ENCODE results near the gene ZIC3.

Gene ZIC3

DNA sequence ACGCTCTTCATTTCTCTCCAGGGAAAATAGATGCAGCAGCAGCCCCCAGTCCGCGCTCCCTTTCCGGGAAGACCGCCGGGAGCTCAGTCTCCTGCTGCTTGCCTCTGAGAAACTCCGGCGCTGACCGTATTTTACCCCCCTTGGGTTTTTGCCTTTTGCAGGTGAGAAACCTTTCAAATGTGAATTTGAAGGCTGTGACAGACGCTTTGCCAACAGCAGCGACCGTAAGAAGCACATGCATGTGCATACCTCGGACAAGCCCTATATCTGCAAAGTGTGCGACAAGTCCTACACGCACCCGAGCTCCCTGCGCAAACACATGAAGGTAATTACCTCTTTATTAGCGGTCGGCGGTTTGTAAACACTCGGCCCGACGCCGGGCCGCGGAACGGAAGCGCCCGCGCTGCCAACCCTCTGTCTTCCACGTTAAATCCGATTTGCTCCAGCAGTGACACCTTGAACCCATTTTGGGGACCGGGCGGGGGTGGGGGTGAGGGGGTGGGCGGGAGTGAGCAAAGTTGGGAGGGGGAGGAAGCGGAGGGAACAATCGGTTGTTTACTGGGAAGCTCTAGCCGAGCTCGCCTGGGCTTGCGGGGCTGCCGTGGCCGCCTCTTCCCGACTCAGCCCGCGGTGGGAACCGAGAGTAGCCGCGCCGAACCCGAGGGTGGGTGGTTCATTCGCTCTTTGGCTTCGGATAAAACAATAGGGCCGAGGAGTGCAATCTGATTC is 3.0 kb downstream of the ZIC3 start:
- H3K36me3 ChIP-seq (ENCODE audit: insufficient read depth, low read length) = no peaks in the 10 kb centered on the region
- TF ChIP-seq POLR2AphosphoS5 (IDR thresholded peaks at IDR 0.05; ENCODE audit: borderline replicate concordance, low read depth, low read length) (no peak), FOXP2 (optimal IDR thresholded peaks at IDR 0.05; ENCODE audit: control extremely low read depth, extremely low read length, insufficient read depth) (no peak), EZH2 (IDR thresholded peaks at IDR 0.05) (no peak)
- H3K27ac ChIP-seq = no peak overlapping the region
- no peak for DNase-seq (ENCODE audit: low read depth, low spot score)
- H3K9me3 ChIP-seq (ENCODE audit: low read depth, low read length) = no peaks in the 10 kb centered on the region
- H3K9ac ChIP-seq (ENCODE audit: insufficient read length) = no peak overlapping the region
- H3K4me3 ChIP-seq = no peak overlapping the region

DNA sequence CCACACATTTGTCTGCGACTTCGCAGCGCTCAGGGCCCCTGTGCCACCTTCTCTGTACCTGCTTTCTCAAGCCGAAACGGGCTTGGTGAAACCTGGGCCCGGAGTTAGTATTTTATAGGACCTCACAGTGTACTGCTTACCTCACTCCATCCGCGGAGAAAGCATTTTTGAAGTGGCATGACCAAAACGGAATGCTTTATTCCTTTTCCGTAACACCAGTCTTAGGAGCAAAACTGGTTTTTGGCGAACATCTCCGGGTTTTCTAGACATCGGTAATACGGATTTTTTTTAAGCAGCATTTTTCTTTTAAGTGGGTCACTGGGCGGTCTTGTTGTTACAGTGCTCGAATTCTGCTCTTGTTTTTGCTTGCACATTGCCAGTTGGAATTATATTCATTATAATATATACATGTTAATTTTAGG is 3.6 kb downstream of the ZIC3 start:
- Histone ChIP-seq H3K27ac (no peak overlapping the region), H3K4me3 (no peak overlapping the region), H3K9me3 (ENCODE audit: low read depth, low read length) (no peaks in the 10 kb centered on the region), H3K36me3 (ENCODE audit: insufficient read depth, low read length) (no peaks in the 10 kb centered on the region), H3K9ac (ENCODE audit: insufficient read length) (no peak overlapping the region)
- no peak for DNase-seq (ENCODE audit: low read depth, low spot score)
- TF ChIP-seq FOXP2 (optimal IDR thresholded peaks at IDR 0.05; ENCODE audit: control extremely low read depth, extremely low read length, insufficient read depth) = no peak
- no peak for TF ChIP-seq EZH2 (IDR thresholded peaks at IDR 0.05)
- no peak for TF ChIP-seq POLR2AphosphoS5 (IDR thresholded peaks at IDR 0.05; ENCODE audit: borderline replicate concordance, low read depth, low read length)

DNA sequence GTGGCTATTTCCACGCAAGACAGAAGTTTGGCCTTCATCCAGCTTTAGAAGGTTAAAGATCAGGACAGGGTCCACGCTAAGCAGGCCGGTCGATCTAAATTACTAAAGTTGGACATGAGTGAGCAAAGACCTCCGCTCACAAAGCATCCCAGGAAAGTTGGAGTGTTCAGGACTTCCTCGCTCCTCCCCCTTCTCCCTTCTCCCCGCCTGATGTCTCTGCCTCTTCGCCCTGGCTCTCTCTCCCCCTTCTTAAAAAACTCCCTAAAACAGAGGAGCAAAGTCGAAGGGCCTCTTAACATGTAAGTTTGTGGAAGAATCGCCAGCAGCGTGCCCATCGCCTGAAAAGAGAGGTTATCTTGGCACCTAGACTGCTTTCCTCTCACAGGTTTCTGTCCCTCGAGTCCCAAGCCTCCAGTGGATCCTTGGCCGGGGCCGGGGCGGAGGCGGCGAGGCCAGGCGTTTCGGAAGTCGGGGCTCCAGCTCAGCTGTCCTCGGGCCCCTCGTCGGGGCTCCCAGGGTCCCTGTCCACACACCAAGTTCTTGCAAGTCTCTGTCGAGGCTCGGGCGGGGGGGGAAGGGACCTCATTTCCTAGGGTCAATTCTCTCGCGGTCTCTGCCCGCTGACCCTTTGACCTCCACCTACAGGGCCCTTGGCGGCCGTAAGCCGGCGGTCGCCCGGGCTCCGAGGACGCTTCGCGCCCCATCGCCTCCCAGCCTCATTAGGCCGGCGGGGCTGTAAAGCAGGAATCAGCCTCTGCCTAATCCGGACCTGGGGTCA is 7.6 kb downstream of the ZIC3 start:
- Histone ChIP-seq H3K4me3 (no peak overlapping the region), H3K9ac (ENCODE audit: insufficient read length) (no peak overlapping the region), H3K9me3 (ENCODE audit: low read depth, low read length) (no peaks in the 10 kb centered on the region), H3K27ac (no peak overlapping the region), H3K36me3 (ENCODE audit: insufficient read depth, low read length) (no peaks in the 10 kb centered on the region)
- no peak for DNase-seq (ENCODE audit: low read depth, low spot score)
- TF ChIP-seq FOXP2 (optimal IDR thresholded peaks at IDR 0.05; ENCODE audit: control extremely low read depth, extremely low read length, insufficient read depth) = no peak

DNA sequence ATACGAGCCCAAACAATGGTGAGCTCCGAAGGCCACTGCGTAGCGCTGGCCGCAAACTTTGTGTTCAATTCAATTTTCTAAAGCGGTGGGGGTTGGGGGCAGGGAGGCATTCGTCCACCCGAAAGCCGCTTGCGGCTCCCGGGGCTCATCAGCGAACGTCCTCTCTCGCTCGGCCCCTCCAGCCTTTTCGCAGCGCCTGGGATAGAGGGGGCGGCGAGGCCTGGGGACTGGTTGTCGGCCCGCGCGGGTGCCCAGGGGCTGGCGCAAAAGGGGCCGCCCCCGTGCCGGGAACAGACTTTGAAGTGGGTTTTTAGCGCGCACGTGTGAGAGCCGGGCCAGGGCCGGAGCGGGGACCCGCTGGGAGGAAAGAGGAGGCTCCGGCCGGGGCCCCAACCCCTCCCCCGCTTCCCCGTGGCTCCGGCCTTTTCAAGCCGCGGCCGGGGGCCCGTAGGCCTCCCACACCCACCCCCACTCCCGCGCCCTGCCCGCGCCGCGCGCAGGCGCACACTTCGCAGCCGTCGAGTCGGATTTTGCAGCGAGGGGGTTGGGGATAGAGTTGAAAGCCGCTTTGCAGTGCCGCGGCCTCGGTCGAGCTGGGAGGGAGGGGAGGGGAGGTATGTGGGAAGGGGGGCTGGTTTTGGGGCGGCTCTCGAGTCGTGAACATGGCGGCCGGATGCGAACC is 8.3 kb downstream of the ZIC3 start:
- Histone ChIP-seq H3K27ac (no peak overlapping the region), H3K4me3 (no peak overlapping the region), H3K9ac (ENCODE audit: insufficient read length) (no peak overlapping the region), H3K36me3 (ENCODE audit: insufficient read depth, low read length) (no peaks in the 10 kb centered on the region), H3K9me3 (ENCODE audit: low read depth, low read length) (no peaks in the 10 kb centered on the region)
- TF ChIP-seq EZH2 (IDR thresholded peaks at IDR 0.05) = no peak
- no peak for TF ChIP-seq FOXP2 (optimal IDR thresholded peaks at IDR 0.05; ENCODE audit: control extremely low read depth, extremely low read length, insufficient read depth)
- no peak for TF ChIP-seq POLR2AphosphoS5 (IDR thresholded peaks at IDR 0.05; ENCODE audit: borderline replicate concordance, low read depth, low read length)
- no peak for DNase-seq (ENCODE audit: low read depth, low spot score)

DNA sequence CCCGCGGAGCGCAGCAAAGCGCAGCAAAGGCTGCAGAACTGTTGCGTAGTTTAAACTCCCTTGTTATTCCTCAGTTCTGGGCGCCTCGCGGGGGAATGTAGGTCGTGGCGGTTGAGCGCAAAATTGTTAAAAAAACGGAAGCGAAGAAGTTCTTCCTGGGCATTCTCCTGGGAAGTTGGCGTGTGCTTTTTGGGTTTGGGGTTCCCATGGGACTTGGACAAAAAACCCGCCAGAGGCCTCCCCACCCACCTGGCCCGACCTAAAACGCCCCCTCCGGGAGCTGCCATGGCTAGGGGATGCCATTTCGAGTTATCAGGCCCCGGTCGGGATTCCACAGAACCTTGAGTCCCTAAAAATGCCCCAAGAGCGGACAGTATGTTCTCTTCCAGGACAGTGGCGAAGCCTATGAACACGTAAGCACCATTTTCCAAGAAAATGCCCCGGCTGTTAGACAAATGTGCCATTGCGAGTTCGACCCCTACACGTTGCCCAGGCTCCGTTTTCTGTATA is 8.9 kb downstream of the ZIC3 start:
- DNase-seq (ENCODE audit: low read depth, low spot score) = no peak
- no peak for TF ChIP-seq POLR2AphosphoS5 (IDR thresholded peaks at IDR 0.05; ENCODE audit: borderline replicate concordance, low read depth, low read length)
- TF ChIP-seq EZH2 (IDR thresholded peaks at IDR 0.05) = no peak
- no peak for TF ChIP-seq FOXP2 (optimal IDR thresholded peaks at IDR 0.05; ENCODE audit: control extremely low read depth, extremely low read length, insufficient read depth)
- Histone ChIP-seq H3K9ac (ENCODE audit: insufficient read length) (no peak overlapping the region), H3K4me3 (no peak overlapping the region), H3K27ac (no peak overlapping the region), H3K9me3 (ENCODE audit: low read depth, low read length) (no peaks in the 10 kb centered on the region), H3K36me3 (ENCODE audit: insufficient read depth, low read length) (no peaks in the 10 kb centered on the region)

DNA sequence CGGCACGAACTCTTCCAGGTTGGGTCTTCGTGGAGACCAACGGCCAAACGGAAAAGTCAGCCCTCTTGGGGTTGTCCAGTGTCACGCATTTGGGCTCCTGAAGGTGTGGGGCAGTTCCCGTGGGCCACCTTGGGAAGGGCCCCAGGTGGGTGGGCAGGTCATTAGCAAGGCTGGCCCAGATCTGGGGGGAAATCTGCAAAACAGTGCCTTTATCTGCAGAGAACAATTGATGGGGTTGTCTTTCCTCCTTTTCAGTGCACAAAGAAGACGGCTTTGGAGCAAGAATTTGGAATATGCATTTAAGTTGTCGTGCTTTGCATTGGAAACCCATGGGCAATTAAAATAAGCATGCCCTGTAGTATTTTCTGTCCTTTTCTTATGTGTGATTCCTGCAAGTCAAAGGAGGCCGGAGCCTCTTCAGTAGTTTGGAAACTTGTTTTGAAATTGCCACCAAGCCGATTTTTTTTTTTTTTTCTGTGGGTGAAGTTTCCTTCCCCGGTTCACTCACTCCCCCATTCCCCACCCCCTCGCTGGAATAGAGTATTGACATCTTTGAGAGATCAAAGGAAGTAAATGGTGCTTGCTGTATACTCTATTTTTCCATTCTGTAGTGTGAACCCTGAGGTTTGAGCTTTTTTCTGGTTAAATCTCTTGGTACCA is 9.8 kb downstream of the ZIC3 start:
- H3K27ac ChIP-seq = no peak overlapping the region
- no peak overlapping the region for H3K4me3 ChIP-seq

DNA sequence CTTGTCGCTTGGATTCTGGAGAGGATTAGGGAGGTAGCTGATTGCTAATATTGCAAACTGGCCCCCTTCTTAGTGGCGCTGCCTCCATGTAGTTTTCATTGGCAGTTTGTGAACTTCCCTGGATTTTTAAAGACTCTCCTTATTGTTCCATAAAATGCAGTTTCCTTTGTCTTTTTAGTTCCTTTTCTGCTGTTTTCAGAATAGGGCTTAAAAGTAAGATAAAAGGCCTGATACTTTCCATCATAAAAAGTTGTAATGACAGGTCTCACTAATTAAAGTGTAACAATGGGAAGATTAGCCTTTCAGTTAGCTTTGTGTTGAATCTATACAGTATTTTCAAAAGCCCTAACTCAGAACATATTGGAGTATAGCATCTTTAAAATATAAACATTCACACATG is 21.2 kb downstream of the ZIC3 start:
- no peak for DNase-seq (ENCODE audit: low read depth, low spot score)
- H3K9ac ChIP-seq (ENCODE audit: insufficient read length) = no peak overlapping the region
- no peaks in the 10 kb centered on the region for H3K36me3 ChIP-seq (ENCODE audit: insufficient read depth, low read length)
- no peak overlapping the region for H3K27ac ChIP-seq
- H3K4me3 ChIP-seq = no peak overlapping the region
- TF ChIP-seq FOXP2 (optimal IDR thresholded peaks at IDR 0.05; ENCODE audit: control extremely low read depth, extremely low read length, insufficient read depth) = no peak
- TF ChIP-seq EZH2 (IDR thresholded peaks at IDR 0.05) = no peak
- TF ChIP-seq POLR2AphosphoS5 (IDR thresholded peaks at IDR 0.05; ENCODE audit: borderline replicate concordance, low read depth, low read length) = no peak
- no peaks in the 10 kb centered on the region for H3K9me3 ChIP-seq (ENCODE audit: low read depth, low read length)

More for the DNA sequence above, 9.8 kb downstream of the ZIC3 start:
- TF ChIP-seq POLR2AphosphoS5 (IDR thresholded peaks at IDR 0.05; ENCODE audit: borderline replicate concordance, low read depth, low read length) (no peak), FOXP2 (optimal IDR thresholded peaks at IDR 0.05; ENCODE audit: control extremely low read depth, extremely low read length, insufficient read depth) (no peak), EZH2 (IDR thresholded peaks at IDR 0.05) (no peak)
- H3K9ac ChIP-seq (ENCODE audit: insufficient read length) = no peak overlapping the region
- no peaks in the 10 kb centered on the region for H3K36me3 ChIP-seq (ENCODE audit: insufficient read depth, low read length)
- DNase-seq (ENCODE audit: low read depth, low spot score) = no peak
- no peaks in the 10 kb centered on the region for H3K9me3 ChIP-seq (ENCODE audit: low read depth, low read length)

DNA sequence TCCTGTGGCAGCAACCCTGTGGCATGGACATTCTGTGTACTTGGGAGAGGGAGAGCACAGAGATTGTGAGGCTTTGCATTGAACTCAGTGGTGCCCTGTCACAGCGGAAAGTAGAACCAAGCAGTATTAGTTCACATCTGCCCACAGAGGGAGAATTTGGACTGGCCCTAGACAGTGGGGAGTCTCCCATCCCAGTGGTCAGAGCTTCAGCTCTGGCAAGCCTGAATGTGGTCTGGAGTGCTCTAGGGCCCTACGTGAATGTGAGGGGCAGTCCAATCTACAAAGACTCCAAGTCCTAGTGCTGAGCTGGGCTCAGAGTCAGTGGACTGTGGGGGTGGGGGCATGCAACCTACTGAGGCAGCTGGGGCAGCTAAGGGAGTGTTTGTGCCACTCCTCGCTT is 34.8 kb downstream of the ZIC3 start:
- no peak for DNase-seq (ENCODE audit: low read depth, low spot score)
- H3K27ac ChIP-seq = no peak overlapping the region

More for the DNA sequence above, 34.8 kb downstream of the ZIC3 start:
- H3K9ac ChIP-seq (ENCODE audit: insufficient read length) = no peak overlapping the region
- H3K4me3 ChIP-seq = no peak overlapping the region
- TF ChIP-seq FOXP2 (optimal IDR thresholded peaks at IDR 0.05; ENCODE audit: control extremely low read depth, extremely low read length, insufficient read depth) = no peak
- TF ChIP-seq POLR2AphosphoS5 (IDR thresholded peaks at IDR 0.05; ENCODE audit: borderline replicate concordance, low read depth, low read length) = no peak
- TF ChIP-seq EZH2 (IDR thresholded peaks at IDR 0.05) = no peak
- H3K9me3 ChIP-seq (ENCODE audit: low read depth, low read length) = no peaks in the 10 kb centered on the region
- no peaks in the 10 kb centered on the region for H3K36me3 ChIP-seq (ENCODE audit: insufficient read depth, low read length)
